Measurements from ENCODE around the gene FZR1.
"Not testable (repeated sequence)": the region's sequence is repeated elsewhere in the genome, so short reads cannot be mapped to it uniquely, and the experiment has no call there.

The FZR1 gene

DNA sequence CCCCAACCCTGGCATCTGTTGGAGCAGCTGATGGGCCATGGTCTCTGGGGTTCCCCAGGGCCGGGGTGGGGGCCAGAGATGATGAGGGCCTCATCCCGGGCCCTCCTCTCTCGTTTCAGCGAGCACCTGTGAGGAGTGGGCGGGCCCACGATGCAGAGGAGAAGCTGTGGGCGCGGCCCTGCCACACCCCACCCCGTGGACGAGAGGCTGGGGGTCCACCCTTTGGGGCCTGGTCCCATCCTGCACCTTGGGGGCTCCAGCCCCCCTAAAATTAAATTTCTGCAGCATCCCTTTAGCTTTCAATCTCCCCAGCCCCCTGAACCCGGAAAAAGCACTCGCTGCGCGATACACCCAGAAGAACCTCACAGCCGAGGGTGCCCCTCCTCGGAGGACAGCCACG, 72.3 kb downstream of the FZR1 start:
- peaks cover 15 to 50% of the 10 kb centered on the region in 2 experiments for H3K36me3 ChIP-seq (ENCODE audit: control insufficient read depth in 1 of 2, insufficient read depth in 2 of 2, low read depth in 1 of 2, low read length in 2 of 2)

GRCh38 chr19:3580156-3580934, 74.2 kb downstream of the FZR1 start:
- H3K27me3 ChIP-seq (ENCODE audit: control insufficient read depth in 1 of 2, insufficient read depth in 1 of 2, low read length in 2 of 2) = no peaks in the 10 kb centered on the region
- H3K27ac ChIP-seq (ENCODE audit: low read length, poor library complexity, severe bottlenecking) = no peak overlapping the region
- peak overlapping the region; percentile 14 for H4K8ac ChIP-seq (ENCODE audit: low read length)
- peak overlapping the region in 1 of 2 experiments; percentile 40 for H3K4ac ChIP-seq (ENCODE audit: low read depth in 1 of 2, low read length in 2 of 2)
- H2AK5ac ChIP-seq (ENCODE audit: low read length, severe bottlenecking) = no peak overlapping the region
- H3K14ac ChIP-seq (ENCODE audit: low read length in 2 of 2) = no peak overlapping the region
- H2BK15ac ChIP-seq (ENCODE audit: low read depth, poor library complexity, severe bottlenecking) = no peak overlapping the region
- WGBS = 16% methylated on average over 8 of the region's 11 CpGs
- H3K9me3 ChIP-seq (ENCODE audit: control insufficient read depth, low read length) = no peaks in the 10 kb centered on the region
- H3K79me1 ChIP-seq (replicated peaks; ENCODE audit: low read length, poor library complexity, severe bottlenecking) = peaks cover 2% of the 10 kb centered on the region
- peak overlapping the region in 1 of 2 experiments; percentile 21 for H3K18ac ChIP-seq (ENCODE audit: low read depth in 1 of 2, low read length in 2 of 2)
- no peak overlapping the region for H2BK12ac ChIP-seq (ENCODE audit: low read length in 2 of 2)
- H2BK5ac ChIP-seq (ENCODE audit: low read depth, low read length, poor library complexity, severe bottlenecking) = no peak overlapping the region
- H3K23ac ChIP-seq (ENCODE audit: low read length in 2 of 2) = no peak overlapping the region
- H4K91ac ChIP-seq (ENCODE audit: low read length) = no peak overlapping the region
- H3K4me3 ChIP-seq (ENCODE audit: insufficient read depth in 1 of 2, low read depth in 1 of 2, low read length in 2 of 2) = no peak overlapping the region
- H3K9ac ChIP-seq (ENCODE audit: low read length) = peak overlapping the region; percentile 77
- H3K36me3 ChIP-seq (ENCODE audit: control insufficient read depth in 1 of 2, insufficient read depth in 2 of 2, low read depth in 1 of 2, low read length in 2 of 2) = peaks cover 9 to 36% of the 10 kb centered on the region in 2 experiments
- H2AFZ ChIP-seq (ENCODE audit: low read depth, low read length) = no peak overlapping the region
- H3K4me2 ChIP-seq (ENCODE audit: low read length, poor library complexity, severe bottlenecking) = no peak overlapping the region
- DNase-seq = peak; percentile 99
- H3K4me1 ChIP-seq (ENCODE audit: control insufficient read depth, insufficient read depth, low read depth, low read length) = peaks cover 22% of the 10 kb centered on the region
- H2BK120ac ChIP-seq (ENCODE audit: low read depth, low read length) = no peak overlapping the region

More for the DNA sequence above, 72.3 kb downstream of the FZR1 start:
- Histone ChIP-seq H2BK120ac (ENCODE audit: low read depth, low read length) (peak overlapping the region; percentile 49), H2AK5ac (ENCODE audit: low read length, severe bottlenecking) (no peak overlapping the region), H3K23ac (ENCODE audit: low read length in 2 of 2) (no peak overlapping the region), H3K4me2 (ENCODE audit: low read length, poor library complexity, severe bottlenecking) (no peak overlapping the region), H2BK5ac (ENCODE audit: low read depth, low read length, poor library complexity, severe bottlenecking) (no peak overlapping the region), H3K27me3 (ENCODE audit: control insufficient read depth in 1 of 2, insufficient read depth in 1 of 2, low read length in 2 of 2) (no peaks in the 10 kb centered on the region), H3K4me1 (ENCODE audit: control insufficient read depth, insufficient read depth, low read depth, low read length) (peaks cover 26% of the 10 kb centered on the region), H4K8ac (ENCODE audit: low read length) (no peak overlapping the region), H3K9ac (ENCODE audit: low read length) (no peak overlapping the region), H3K4ac (ENCODE audit: low read depth in 1 of 2, low read length in 2 of 2) (no peak overlapping the region), H3K4me3 (ENCODE audit: insufficient read depth in 1 of 2, low read depth in 1 of 2, low read length in 2 of 2) (no peak overlapping the region), H2AFZ (ENCODE audit: low read depth, low read length) (no peak overlapping the region), H2BK15ac (ENCODE audit: low read depth, poor library complexity, severe bottlenecking) (peak overlapping the region; percentile 7), H3K9me3 (ENCODE audit: control insufficient read depth, low read length) (no peaks in the 10 kb centered on the region), H3K79me1 (replicated peaks; ENCODE audit: low read length, poor library complexity, severe bottlenecking) (peaks cover 11% of the 10 kb centered on the region), H3K18ac (ENCODE audit: low read depth in 1 of 2, low read length in 2 of 2) (no peak overlapping the region), H4K91ac (ENCODE audit: low read length) (no peak overlapping the region), H3K27ac (ENCODE audit: low read length, poor library complexity, severe bottlenecking) (no peak overlapping the region), H2BK12ac (ENCODE audit: low read length in 2 of 2) (peak overlapping the region in 1 of 2 experiments; percentile 5), H3K14ac (ENCODE audit: low read length in 2 of 2) (no peak overlapping the region)
- 77% methylated on average over 17 of the region's 17 CpGs for WGBS
- DNase-seq = no peak

DNA sequence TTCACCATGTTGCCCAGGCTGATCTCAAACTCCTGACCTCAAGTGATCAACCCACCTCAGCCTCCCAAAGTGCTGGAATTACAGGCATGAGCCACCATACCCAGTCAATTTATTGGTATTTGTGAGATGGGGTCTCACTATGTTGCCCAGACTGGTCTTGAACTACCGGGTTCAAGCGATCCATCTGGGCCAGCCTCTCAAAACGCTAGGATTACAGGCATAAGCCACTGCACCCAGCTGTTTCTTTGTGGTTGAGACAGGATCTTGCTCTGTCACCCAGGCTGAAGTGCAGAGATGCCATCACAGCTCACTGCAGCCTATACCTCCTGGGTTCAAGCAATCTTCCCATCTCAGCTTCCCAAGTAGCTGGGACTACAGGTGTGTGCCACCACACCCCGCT, 75.7 kb downstream of the FZR1 start:
- WGBS = 74% methylated on average over 4 of the region's 4 CpGs
- not testable (repeated sequence) for H4K8ac ChIP-seq (ENCODE audit: low read length)

GRCh38 chr19:3584036-3584802, 78.1 kb downstream of the FZR1 start:
- not testable (repeated sequence) for H3K23ac ChIP-seq (ENCODE audit: low read length in 2 of 2); H3K9me3 ChIP-seq (ENCODE audit: control insufficient read depth, low read length); H3K9ac ChIP-seq (ENCODE audit: low read length); H4K91ac ChIP-seq (ENCODE audit: low read length); H4K8ac ChIP-seq (ENCODE audit: low read length); H2BK12ac ChIP-seq (ENCODE audit: low read length in 2 of 2); H2BK120ac ChIP-seq (ENCODE audit: low read depth, low read length); H3K79me1 ChIP-seq (replicated peaks; ENCODE audit: low read length, poor library complexity, severe bottlenecking); H3K4me3 ChIP-seq (ENCODE audit: insufficient read depth in 1 of 2, low read depth in 1 of 2, low read length in 2 of 2); H3K36me3 ChIP-seq (ENCODE audit: control insufficient read depth in 1 of 2, insufficient read depth in 2 of 2, low read depth in 1 of 2, low read length in 2 of 2); H3K27ac ChIP-seq (ENCODE audit: low read length, poor library complexity, severe bottlenecking); H3K4ac ChIP-seq (ENCODE audit: low read depth in 1 of 2, low read length in 2 of 2); H2AFZ ChIP-seq (ENCODE audit: low read depth, low read length); DNase-seq; H3K18ac ChIP-seq (ENCODE audit: low read depth in 1 of 2, low read length in 2 of 2); H3K4me2 ChIP-seq (ENCODE audit: low read length, poor library complexity, severe bottlenecking); H2BK15ac ChIP-seq (ENCODE audit: low read depth, poor library complexity, severe bottlenecking); H2BK5ac ChIP-seq (ENCODE audit: low read depth, low read length, poor library complexity, severe bottlenecking); H2AK5ac ChIP-seq (ENCODE audit: low read length, severe bottlenecking); H3K14ac ChIP-seq (ENCODE audit: low read length in 2 of 2)
- peaks cover 13% of the 10 kb centered on the region for H3K4me1 ChIP-seq (ENCODE audit: control insufficient read depth, insufficient read depth, low read depth, low read length)
- peaks cover 5 to 16% of the 10 kb centered on the region in 2 experiments for H3K27me3 ChIP-seq (ENCODE audit: control insufficient read depth in 1 of 2, insufficient read depth in 1 of 2, low read length in 2 of 2)
- WGBS = 88% methylated on average over 10 of the region's 15 CpGs

More for the DNA sequence above, 75.7 kb downstream of the FZR1 start:
- H3K14ac ChIP-seq (ENCODE audit: low read length in 2 of 2); H3K4me2 ChIP-seq (ENCODE audit: low read length, poor library complexity, severe bottlenecking); H3K9ac ChIP-seq (ENCODE audit: low read length); H3K79me1 ChIP-seq (replicated peaks; ENCODE audit: low read length, poor library complexity, severe bottlenecking); H2BK12ac ChIP-seq (ENCODE audit: low read length in 2 of 2); H3K23ac ChIP-seq (ENCODE audit: low read length in 2 of 2); H3K9me3 ChIP-seq (ENCODE audit: control insufficient read depth, low read length); H2BK120ac ChIP-seq (ENCODE audit: low read depth, low read length); H3K27ac ChIP-seq (ENCODE audit: low read length, poor library complexity, severe bottlenecking); H2BK5ac ChIP-seq (ENCODE audit: low read depth, low read length, poor library complexity, severe bottlenecking); H3K4ac ChIP-seq (ENCODE audit: low read depth in 1 of 2, low read length in 2 of 2); DNase-seq; H2AFZ ChIP-seq (ENCODE audit: low read depth, low read length); H3K18ac ChIP-seq (ENCODE audit: low read depth in 1 of 2, low read length in 2 of 2); H2BK15ac ChIP-seq (ENCODE audit: low read depth, poor library complexity, severe bottlenecking); H2AK5ac ChIP-seq (ENCODE audit: low read length, severe bottlenecking); H4K91ac ChIP-seq (ENCODE audit: low read length); H3K4me3 ChIP-seq (ENCODE audit: insufficient read depth in 1 of 2, low read depth in 1 of 2, low read length in 2 of 2): not testable (repeated sequence)
- H3K4me1 ChIP-seq (ENCODE audit: control insufficient read depth, insufficient read depth, low read depth, low read length) = peaks cover 18% of the 10 kb centered on the region
- peaks cover 0 to 22% of the 10 kb centered on the region in 2 experiments for H3K36me3 ChIP-seq (ENCODE audit: control insufficient read depth in 1 of 2, insufficient read depth in 2 of 2, low read depth in 1 of 2, low read length in 2 of 2)
- H3K27me3 ChIP-seq (ENCODE audit: control insufficient read depth in 1 of 2, insufficient read depth in 1 of 2, low read length in 2 of 2) = peaks cover 5 to 13% of the 10 kb centered on the region in 2 experiments
